ENCODE data around the gene LIMK2. TPM values are rescaled to one million over a fixed set of nuclear protein-coding genes. Genes with fewer than 3 reads are reported as not detected.
"Not testable (repeated sequence)": the region's sequence is repeated elsewhere in the genome, so short reads cannot be mapped to it uniquely, and the experiment has no call there.

LIMK2 gene
- total and polyA plus RNA-seq, 4 donors = 6.6 to 39.2 (median 13.4) TPM

DNA sequence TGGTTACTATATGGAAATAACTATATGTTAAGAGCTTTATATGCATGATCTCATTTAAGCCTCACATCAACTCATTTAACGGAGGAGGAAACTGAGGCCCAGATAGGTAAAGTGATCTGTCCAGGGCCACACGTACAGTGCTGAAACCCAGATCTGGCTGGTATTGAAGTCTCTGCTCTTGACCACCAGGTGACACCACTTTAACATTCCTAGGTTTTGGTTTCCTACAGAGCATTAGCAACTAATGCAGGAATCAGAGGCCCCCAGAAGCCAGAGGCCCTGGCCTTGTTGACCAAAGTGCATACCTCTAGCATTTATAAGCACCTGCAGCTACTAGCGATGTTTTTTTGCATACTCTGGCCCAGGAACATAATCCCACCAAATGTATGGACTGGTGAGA, 12.9 kb upstream of the LIMK2 start:
- no peak overlapping the region for H3K9ac ChIP-seq (ENCODE audit: low read depth in 1 of 2, low read length in 2 of 2)
- H3K4me1 ChIP-seq (ENCODE audit: control insufficient read depth in 4 of 4, insufficient read depth in 4 of 4, low read length in 3 of 4) = no peaks in the 10 kb centered on the region
- 97% methylated on average over 3 of the region's 3 CpGs for WGBS
- TF ChIP-seq RAD21 (IDR thresholded peaks at IDR 0.05) (peak; percentile 38 to 51), NR2F2 (IDR thresholded peaks at IDR 0.05) (no peak), CTCF (IDR thresholded peaks at IDR 0.05; ENCODE audit: low read depth, low read length, missing input control) (peak; percentile 22)
- no peak overlapping the region for H3K27ac ChIP-seq (ENCODE audit: low read depth in 1 of 2, low read length in 2 of 2)
- no peak for DNase-seq (ENCODE audit: low spot score)
- H3K4me3 ChIP-seq (ENCODE audit: low read depth in 1 of 3, low read length in 3 of 3) = no peak overlapping the region
- H3K27me3 ChIP-seq (ENCODE audit: control insufficient read depth in 4 of 4, insufficient read depth in 4 of 4, low read length in 3 of 4) = no peaks in the 10 kb centered on the region
- peaks cover 6 to 59% (median 39%) of the 10 kb centered on the region in 4 donors for H3K36me3 ChIP-seq (ENCODE audit: control insufficient read depth in 4 of 4, insufficient read depth in 3 of 4, low read depth in 1 of 4, low read length in 3 of 4)
- no peaks in the 10 kb centered on the region for H3K9me3 ChIP-seq (ENCODE audit: control insufficient read depth in 4 of 4, low read length in 3 of 4)

DNA sequence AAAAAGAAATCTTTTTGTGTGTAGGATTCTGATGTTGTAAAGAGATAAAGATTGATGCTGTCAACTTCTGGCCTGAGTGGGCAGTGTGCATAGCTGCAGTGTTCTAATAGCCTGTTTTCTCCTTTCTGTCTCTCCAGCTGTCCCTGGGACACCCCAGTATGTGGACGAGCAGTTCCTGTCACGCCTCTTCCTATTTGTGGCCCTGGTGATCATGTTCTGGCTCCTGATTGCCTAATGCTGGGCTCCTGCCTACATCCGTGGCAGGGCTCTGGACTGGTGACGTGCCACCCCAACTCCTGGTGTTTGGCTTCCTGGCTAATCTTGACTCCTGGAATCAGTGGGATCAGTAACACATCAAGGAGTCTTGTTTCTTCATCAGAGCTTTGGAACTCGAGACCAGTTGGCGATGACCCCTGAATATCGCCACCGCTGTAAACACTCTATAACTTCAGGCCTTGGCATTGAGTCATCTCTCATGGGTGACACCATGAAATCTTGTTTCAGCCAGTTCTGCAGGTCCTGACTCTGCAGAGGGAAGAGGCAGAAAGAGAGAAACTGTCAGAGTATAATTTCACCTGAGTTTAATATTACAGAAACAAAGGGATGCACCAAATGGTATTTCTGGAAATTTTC, 7.6 kb upstream of the LIMK2 start:
- H3K9ac ChIP-seq (ENCODE audit: low read depth in 1 of 2, low read length in 2 of 2); H3K4me3 ChIP-seq (ENCODE audit: low read depth in 1 of 3, low read length in 3 of 3); H3K9me3 ChIP-seq (ENCODE audit: control insufficient read depth in 4 of 4, low read length in 3 of 4); H3K27ac ChIP-seq (ENCODE audit: low read depth in 1 of 2, low read length in 2 of 2); DNase-seq (ENCODE audit: low spot score); H3K4me1 ChIP-seq (ENCODE audit: control insufficient read depth in 4 of 4, insufficient read depth in 4 of 4, low read length in 3 of 4); H3K27me3 ChIP-seq (ENCODE audit: control insufficient read depth in 4 of 4, insufficient read depth in 4 of 4, low read length in 3 of 4): not testable (repeated sequence)
- WGBS = 89% methylated on average over 8 of the region's 8 CpGs
- peaks cover 5 to 37% (median 21%) of the 10 kb centered on the region in 4 donors for H3K36me3 ChIP-seq (ENCODE audit: control insufficient read depth in 4 of 4, insufficient read depth in 3 of 4, low read depth in 1 of 4, low read length in 3 of 4)

DNA sequence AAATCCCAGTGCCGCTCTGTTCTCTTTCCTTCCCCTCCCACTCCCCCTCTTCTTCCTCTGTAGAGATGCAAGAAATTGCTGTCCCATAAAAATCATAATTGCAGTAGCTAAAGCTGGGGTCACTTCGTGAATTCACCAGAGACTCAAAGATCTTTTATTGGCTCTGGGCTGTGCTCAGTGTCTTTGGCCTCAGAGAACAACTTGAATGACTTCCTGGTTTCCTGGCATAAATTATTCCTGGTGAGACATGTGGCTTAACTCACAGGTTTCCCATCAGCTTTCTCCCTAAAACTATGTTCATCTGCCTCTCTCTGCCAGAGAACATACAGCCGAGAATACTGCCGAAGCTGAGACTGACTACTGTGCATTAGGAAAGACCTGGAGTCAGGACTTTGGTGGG, 7.0 kb upstream of the LIMK2 start:
- not testable (repeated sequence) for DNase-seq (ENCODE audit: low spot score); H3K27me3 ChIP-seq (ENCODE audit: control insufficient read depth in 4 of 4, insufficient read depth in 4 of 4, low read length in 3 of 4); H3K27ac ChIP-seq (ENCODE audit: low read depth in 1 of 2, low read length in 2 of 2); H3K9ac ChIP-seq (ENCODE audit: low read depth in 1 of 2, low read length in 2 of 2); H3K9me3 ChIP-seq (ENCODE audit: control insufficient read depth in 4 of 4, low read length in 3 of 4); H3K4me1 ChIP-seq (ENCODE audit: control insufficient read depth in 4 of 4, insufficient read depth in 4 of 4, low read length in 3 of 4); H3K4me3 ChIP-seq (ENCODE audit: low read depth in 1 of 3, low read length in 3 of 3)
- peaks cover 5 to 34% (median 20%) of the 10 kb centered on the region in 4 donors for H3K36me3 ChIP-seq (ENCODE audit: control insufficient read depth in 4 of 4, insufficient read depth in 3 of 4, low read depth in 1 of 4, low read length in 3 of 4)
- WGBS = 76% methylated on average over 4 of the region's 4 CpGs

DNA sequence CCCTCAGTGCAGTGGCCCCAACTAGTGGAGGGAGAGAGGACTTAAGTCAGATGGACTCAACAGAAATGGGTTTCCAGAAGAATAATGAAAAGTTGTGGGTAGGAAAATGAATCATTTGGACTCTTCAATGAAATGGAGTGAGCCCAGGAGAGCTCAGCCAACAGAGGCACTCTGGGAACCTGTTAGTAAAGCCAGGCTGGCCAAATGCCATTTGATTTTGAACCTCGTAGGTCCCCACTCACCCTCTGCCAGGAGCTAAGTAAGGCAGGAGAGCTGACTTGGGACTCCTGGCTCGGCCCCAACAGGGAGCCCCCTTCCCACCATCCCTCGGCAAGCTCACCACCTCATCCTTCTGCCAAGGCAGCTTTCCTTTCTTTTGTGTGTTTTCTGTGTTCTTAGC, 5.6 kb upstream of the LIMK2 start:
- WGBS = 75% methylated on average over 3 of the region's 3 CpGs
- not testable (repeated sequence) for H3K9ac ChIP-seq (ENCODE audit: low read depth in 1 of 2, low read length in 2 of 2); H3K4me3 ChIP-seq (ENCODE audit: low read depth in 1 of 3, low read length in 3 of 3); H3K27me3 ChIP-seq (ENCODE audit: control insufficient read depth in 4 of 4, insufficient read depth in 4 of 4, low read length in 3 of 4); H3K27ac ChIP-seq (ENCODE audit: low read depth in 1 of 2, low read length in 2 of 2); H3K9me3 ChIP-seq (ENCODE audit: control insufficient read depth in 4 of 4, low read length in 3 of 4); DNase-seq (ENCODE audit: low spot score)
- Histone ChIP-seq H3K36me3 (ENCODE audit: control insufficient read depth in 4 of 4, insufficient read depth in 3 of 4, low read depth in 1 of 4, low read length in 3 of 4) (peaks cover 5 to 22% (median 14%) of the 10 kb centered on the region in 4 donors), H3K4me1 (ENCODE audit: control insufficient read depth in 4 of 4, insufficient read depth in 4 of 4, low read length in 3 of 4) (peaks cover 5 to 15% (median 10%) of the 10 kb centered on the region in 4 donors)

GRCh38 chr22:31206896-31207687, 5.0 kb upstream of the LIMK2 start:
- DNase-seq (ENCODE audit: low spot score) = no peak
- no peak overlapping the region for H3K4me3 ChIP-seq (ENCODE audit: low read depth in 1 of 3, low read length in 3 of 3)
- 76% methylated on average over 8 of the region's 8 CpGs for WGBS
- H3K4me1 ChIP-seq (ENCODE audit: control insufficient read depth in 4 of 4, insufficient read depth in 4 of 4, low read length in 3 of 4) = peaks cover 10 to 19% (median 14%) of the 10 kb centered on the region in 4 donors
- no peaks in the 10 kb centered on the region for H3K9me3 ChIP-seq (ENCODE audit: control insufficient read depth in 4 of 4, low read length in 3 of 4)
- H3K9ac ChIP-seq (ENCODE audit: low read depth in 1 of 2, low read length in 2 of 2) = no peak overlapping the region
- peaks cover 5 to 19% (median 11%) of the 10 kb centered on the region in 4 donors for H3K36me3 ChIP-seq (ENCODE audit: control insufficient read depth in 4 of 4, insufficient read depth in 3 of 4, low read depth in 1 of 4, low read length in 3 of 4)
- no peaks in the 10 kb centered on the region for H3K27me3 ChIP-seq (ENCODE audit: control insufficient read depth in 4 of 4, insufficient read depth in 4 of 4, low read length in 3 of 4)
- H3K27ac ChIP-seq (ENCODE audit: low read depth in 1 of 2, low read length in 2 of 2) = no peak overlapping the region
- no peak for TF ChIP-seq JUND (IDR thresholded peaks at IDR 0.05)
- no peak for TF ChIP-seq EGR1 (IDR thresholded peaks at IDR 0.05; ENCODE audit: low read depth in 2 of 2)
- TF ChIP-seq RXRA (IDR thresholded peaks at IDR 0.05) = no peak
- TF ChIP-seq, protein P1, sequence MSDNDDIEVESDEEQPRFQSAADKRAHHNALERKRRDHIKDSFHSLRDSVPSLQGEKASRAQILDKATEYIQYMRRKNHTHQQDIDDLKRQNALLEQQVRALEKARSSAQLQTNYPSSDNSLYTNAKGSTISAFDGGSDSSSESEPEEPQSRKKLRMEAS (IDR thresholded peaks at IDR 0.05) = no peak
- TF ChIP-seq, protein P2, sequence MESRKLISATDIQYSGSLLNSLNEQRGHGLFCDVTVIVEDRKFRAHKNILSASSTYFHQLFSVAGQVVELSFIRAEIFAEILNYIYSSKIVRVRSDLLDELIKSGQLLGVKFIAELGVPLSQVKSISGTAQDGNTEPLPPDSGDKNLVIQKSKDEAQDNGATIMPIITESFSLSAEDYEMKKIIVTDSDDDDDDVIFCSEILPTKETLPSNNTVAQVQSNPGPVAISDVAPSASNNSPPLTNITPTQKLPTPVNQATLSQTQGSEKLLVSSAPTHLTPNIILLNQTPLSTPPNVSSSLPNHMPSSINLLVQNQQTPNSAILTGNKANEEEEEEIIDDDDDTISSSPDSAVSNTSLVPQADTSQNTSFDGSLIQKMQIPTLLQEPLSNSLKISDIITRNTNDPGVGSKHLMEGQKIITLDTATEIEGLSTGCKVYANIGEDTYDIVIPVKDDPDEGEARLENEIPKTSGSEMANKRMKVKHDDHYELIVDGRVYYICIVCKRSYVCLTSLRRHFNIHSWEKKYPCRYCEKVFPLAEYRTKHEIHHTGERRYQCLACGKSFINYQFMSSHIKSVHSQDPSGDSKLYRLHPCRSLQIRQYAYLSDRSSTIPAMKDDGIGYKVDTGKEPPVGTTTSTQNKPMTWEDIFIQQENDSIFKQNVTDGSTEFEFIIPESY (IDR thresholded peaks at IDR 0.05) = no peak

Data from liver (tissue), 9 donors.